Activated CD8-positive, alpha-beta memory T cell treated with anti-CD3 and anti-CD28 coated beads for 48 hours (primary cell): ENCODE measurements around the gene CACHD1.

Experiments used
- DNase-seq, 3 experiments: peaks; one replicate each; pipeline ENCODE4 v3.0.0-alpha.2; 2020; ENCODE audit warnings: low read depth in 2 of 3, low spot score in 2 of 3

The CACHD1 gene

DNA sequence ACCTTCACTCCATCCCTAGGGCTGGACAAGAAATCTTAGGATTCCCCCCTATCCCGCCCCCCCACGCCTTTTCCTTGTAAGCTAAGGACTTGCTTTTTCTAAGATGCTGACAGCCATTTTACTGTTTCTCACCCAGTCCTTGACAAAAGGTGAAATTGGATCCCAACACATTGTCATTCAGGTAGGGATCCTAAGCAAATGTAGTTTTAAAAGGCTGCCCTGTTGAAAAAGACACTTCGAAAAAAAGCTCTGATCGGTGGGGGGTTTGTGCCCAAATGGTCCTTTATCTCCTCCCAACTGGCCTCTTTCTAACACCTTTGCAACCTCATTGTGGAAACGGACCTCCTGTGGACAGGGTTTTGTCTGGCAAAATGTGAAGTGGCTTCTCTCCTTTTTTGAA, 2.9 kb downstream of the CACHD1 start:
- DNase-seq = no peak

DNA sequence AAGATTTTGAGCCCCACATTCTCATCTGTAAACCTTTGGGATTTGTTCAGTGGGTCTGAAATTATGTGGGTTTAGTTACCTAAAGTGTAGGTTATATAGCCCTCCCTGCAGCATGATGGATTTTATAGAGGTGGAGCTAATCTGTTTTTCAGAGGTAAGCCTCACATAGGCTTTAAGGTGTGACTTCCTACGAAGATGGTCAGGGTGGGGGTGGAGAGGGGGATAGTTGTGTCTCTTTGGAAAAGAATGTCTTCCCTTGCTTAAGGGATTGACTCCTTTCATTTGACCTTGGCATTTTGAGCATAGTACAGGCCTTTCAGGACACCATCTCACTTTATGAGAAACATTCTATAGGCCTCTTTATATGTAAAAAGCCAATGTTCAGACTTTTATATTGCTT, 3.4 kb downstream of the CACHD1 start:
- DNase-seq = no peak

DNA sequence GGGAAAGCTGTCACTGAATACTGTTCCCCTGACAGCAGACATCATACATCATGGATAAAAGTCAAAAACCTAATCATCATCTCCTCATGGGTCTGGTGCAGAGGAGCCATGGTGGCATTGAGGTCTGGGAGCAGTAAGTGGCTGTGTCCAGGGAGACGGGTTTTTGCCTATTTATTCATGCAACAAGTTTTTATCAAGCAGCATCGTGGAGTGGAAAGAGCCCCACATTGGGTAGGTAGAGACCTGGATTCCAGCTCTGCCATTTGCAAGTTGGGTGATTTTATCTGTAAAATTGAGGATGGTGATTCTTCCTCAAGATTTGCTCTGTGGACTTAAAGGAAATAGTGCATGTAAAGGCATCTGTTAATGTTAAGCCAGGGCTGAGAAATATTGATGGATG, 4.2 kb downstream of the CACHD1 start:
- DNase-seq = no peak

DNA sequence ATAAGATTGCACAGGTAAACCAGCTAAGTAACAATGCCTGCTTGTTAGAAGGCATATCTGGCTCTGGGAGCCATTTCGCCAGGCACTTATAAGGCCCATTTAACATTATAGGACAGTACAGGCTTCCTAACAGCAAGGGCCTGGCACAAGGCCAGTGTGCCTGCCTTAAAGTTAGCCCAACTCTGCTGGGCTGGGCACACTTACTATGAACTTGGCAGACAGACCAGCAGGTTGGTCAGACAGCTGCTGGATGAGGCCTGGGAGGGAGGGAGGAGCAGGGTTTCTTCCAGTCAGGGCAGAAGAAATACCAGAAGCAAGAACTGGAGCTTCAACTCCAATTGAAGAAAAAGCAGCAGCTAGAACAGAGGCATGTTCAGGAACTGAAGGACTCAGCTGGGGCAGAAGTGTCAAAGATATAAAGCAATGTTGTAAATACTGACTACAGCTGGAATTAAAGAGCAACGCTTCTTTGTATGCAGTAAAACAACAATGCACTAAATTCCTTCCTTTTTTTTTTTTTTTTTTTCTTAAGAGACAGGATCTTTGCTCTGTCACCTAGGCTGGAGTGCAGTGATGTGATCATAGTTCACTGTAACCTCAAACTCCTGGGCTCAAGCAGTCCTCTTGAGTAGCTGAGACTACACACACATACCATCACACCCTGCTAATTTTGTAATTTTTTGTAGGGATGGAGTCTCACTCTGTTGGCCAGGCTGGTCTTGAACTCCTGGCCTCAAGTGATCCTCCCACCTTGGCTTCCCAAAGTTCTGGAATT, 4.9 kb downstream of the CACHD1 start:
- no peak for DNase-seq

DNA sequence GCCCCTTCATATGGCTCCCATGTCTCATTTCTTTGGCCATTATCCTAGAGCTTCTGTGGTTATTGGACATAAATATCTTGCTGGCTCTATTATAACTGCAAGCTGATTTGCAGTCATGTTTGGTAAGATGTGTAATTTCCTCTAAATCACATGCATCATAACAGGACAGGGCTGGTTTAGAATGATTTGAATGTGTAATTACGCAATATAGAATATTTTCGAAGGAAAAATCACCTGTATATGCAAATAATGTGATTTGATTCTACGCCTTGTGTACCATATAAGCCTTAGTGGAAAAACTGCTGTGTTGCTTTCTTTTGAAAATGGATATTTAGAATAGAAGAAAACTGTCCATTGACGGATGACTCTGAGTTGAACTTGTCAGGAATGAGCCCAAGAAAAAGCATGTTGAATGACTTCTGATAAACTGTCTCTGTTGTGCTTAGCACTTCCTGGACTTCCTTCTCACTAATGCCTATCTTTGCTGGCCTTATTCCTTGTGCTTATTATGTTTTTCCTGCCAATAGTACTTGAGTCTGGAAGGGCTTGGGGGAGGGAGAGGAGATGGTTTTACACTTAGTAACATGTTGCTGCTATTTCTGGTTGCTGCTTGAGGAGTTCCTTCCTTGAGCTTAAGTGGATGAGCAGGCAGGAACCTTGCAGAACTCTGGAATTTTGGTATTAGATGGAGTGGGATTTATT, 6.5 kb downstream of the CACHD1 start:
- no peak for DNase-seq

DNA sequence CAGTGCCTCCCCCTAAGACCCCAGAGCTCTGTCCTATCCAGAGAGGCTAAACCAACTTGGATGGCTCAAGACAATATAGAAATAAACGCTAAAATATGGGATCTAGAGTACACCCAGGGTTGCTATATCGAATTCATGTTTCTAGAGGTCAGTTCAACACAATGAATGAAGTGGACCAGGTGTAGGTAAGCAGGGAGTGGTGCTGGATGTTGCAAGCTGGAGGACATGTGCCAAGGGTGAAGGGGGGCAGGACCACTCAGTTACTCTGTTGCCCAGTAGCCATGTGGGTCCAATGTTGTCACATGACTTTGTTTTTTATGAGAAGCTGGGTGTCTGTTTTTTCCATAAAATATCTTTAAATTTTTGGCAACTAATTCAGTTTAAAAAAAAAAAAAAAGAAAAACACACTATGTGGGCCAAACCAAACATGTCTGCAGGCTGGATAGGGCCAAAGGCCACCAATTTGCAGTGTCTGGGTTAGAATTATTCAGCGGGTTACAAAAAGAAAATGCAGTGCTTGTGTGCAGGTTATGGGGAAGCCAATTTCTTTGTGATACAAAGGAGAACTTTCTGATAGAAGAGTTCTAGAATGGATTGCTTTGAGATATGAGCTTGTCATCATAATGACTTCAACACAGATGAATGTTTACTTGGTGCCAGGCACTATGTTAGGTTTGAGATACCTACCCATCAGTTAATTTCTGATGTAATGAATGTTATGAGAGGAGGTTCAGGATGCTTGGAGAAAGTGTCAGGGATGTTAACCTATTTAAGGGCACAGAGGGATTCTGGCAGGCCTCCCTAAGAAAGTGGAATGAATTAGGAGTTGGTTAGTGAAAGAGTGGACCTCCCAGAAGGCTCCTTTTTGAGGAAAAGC, 8.9 kb downstream of the CACHD1 start:
- no peak for DNase-seq

DNA sequence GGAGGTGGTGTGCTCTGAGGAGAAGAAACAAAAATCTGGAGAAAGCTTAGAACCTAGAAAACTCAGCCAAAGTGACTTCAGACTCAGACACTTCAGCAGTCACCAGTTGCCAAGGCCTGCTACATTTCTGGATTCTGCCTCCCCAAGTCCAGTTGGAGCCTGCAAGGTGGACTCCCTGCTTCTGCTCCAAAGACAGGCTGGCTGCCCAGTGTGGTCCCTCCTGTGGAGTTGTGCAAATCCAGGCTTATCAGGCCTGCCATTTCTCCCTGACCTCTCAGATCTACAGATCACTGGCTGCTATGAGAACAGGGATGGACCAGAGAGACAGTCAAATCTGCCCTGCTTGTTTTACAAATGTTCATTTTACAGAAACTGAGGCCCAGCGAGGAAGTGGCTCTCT, 9.9 kb downstream of the CACHD1 start:
- no peak for DNase-seq

DNA sequence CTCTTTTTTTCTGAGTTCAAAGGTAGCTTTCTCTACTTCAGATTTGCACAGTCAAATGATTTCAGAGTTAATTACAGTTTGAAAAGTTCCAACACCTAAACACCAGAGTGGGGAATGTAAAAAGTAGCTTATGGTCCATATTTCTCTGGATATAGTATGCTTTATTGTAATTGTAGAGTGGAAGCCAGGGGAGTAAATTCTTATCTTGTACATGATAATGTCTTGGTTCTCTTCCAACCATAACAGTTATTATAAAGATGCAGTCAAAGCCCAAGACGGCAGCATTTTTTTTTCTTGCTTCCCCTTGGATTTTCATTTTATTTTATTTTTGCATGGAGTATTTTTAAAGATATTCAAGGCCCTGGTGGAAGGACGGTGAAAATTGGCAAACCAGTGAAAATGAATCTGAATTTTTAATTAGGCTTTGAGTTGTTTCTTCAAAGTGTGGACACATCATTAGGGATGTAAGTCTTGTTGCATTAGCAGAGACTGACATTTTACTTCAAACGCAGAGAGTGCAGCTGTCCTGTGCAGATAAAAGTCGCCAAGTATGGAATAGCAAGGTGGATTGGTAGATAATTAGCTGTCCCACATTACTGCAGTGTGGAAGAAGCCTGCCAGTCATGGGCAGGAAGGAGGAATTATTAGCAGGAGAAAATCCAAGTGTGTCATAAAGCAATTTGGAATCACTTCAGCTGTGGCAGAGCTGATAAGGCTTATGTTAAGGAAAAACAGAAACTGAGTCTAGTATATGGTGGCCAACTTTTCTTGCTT, 11.3 kb downstream of the CACHD1 start:
- no peak for DNase-seq

DNA sequence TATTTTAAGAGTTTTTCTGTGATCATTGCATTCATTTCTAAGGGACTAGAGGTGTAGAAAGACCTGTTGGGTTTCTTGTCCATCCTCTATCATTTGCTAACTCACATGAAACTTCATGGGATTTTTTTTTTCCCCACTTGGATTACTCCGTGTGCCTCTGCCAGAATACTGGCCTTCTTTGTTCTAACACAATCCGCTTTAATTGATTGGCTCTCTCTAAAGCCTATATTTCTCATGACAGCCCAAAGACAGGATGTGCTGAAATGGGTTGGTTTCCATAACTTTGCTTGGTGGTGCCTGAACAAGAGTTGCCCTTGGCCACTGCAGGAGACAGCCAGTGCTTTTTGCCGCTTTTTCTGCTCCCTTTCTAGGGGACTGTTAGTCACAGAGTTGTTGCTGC, 12.2 kb downstream of the CACHD1 start:
- DNase-seq = no peak

DNA sequence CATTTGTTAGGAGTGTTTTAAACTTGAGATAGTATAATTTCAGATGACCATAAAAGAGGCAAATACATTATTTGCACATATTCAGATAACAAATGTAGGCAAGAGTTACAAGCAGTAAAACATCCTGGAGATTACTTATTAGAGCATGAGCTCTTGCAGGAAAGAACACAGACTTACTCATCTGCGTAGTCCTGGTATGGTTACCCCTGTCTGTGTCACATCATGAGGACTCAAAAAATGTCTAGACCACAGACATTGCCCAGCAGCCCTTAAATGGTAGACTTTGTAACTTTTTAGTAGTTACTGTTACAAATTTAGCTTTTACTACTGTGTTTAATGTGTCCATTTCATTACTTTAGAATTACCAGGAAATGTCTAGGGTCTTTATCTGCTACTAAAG, 12.8 kb downstream of the CACHD1 start:
- DNase-seq = no peak

DNA sequence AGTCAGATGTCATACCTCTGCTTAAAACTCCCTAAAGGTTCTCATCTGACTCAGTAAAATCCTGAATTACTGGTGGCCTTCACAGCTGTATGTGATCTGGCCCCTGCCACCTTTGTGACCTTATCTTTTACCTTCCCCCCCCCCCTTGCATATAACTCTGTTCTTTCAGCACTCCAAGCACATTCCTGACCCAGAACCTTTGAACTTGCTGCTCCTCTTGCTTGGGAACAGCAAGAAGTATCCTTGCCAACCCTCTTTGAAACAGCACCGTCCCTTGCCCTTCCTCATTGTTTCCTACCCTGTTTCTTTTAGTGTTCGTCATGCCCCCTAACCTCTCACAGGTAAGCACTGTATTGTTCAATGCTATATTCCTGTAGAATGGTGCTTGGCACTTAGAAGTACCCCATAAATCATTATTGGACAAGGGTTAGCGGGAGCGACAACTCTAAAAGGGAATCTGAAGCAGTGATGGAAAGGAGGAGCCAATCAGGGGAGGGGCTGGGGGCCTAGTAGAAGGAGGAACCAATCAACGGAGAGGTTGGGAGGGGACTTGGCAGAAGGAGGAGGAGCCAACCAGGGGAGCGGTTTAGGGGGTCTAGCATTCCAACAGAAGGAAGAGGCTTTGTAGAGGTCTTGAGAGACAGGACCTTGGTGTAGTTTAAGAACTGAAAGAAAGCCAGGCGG, 13.9 kb downstream of the CACHD1 start:
- DNase-seq = no peak

DNA sequence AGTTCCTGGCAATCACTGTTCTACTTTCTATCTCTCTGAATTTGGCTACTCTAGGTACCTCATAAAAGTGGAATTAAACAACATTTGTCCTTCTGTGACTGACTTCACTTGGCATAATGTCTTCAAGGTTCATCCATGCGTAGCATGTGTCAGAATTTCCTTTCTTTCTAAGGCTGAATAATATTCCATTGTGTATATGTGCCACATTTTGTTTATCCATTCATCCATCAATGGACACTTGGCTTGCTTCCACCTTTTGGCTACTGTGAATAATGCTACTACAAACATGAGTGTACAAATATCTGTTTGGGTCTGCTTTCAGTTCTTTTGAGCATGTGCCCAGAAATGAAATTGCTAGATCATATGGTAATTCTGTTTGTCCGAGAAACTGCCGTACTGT, 14.7 kb downstream of the CACHD1 start:
- DNase-seq = no peak

DNA sequence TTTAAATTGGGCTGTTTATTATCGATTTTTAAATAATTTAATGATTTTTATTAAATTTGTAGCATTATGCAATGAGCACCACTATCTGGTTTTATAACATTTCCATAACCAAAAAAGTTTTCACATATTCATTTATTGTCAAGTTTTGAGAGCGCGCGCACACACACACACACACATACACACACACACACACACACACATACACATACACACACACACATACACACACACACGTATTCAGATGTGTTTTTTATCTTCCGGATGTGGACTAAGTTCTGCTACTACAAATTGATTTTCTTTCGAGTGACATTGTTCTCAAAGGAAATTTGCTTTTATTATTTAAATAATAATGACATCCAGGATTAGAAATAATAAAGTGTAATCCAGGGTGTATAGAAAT, 16.3 kb downstream of the CACHD1 start:
- no peak for DNase-seq

DNA sequence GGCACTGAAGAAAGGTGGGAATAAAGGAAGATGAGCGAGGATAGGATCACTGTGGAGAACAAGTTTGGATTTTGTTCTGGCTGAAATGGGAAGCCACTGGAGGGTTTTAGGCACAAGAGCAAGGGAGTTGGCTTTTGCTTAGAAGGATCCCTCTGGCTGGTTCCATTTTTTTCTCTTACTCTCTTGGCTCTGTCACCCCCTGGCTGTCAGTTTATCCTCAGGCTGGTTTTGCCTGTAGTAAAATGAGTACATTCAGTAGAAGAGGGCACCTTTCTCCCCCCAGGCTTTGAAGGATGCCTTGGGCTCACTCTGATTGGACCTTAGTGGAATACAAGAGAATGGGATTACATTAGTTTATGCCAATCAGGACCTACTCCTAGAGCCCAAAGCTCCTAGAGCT, 17.1 kb downstream of the CACHD1 start:
- no peak for DNase-seq

DNA sequence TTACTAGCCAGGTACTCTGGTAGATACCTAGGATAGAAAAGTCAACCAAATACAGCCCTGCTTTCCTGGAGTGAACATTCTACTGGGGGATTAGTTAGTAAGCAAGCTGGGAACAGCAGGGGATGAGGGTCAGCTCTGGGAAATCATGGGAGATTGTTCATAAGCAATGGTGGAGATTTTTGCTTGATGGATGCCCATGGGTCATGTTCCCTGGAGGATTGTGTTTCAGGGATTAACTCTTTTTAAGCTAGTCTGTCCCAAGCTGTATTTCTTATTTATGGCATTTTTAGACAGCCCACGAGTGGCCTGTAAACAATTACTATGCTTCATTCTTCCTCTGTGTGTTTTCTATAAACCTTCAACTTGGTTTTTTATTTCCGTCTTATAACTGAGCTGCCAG, 18.9 kb downstream of the CACHD1 start:
- DNase-seq = no peak

DNA sequence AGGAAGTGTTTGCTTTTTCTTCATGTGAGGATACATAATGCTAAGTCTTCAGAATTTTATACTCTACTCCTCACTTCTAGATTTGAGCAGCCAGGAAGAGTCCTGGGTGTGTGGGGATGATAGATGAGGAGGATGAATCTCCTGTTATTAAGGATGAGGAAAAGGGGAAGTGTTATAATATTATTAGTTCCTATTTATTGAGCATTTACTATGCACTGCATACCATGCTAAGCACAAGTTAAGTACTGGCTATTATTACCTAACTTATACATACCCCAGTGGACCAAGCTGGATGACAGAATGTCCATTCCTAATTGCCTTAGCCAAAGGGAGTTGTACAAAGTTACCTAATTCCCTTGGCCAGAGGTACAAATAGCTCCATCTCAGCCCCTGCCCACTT, 19.8 kb downstream of the CACHD1 start:
- no peak for DNase-seq

DNA sequence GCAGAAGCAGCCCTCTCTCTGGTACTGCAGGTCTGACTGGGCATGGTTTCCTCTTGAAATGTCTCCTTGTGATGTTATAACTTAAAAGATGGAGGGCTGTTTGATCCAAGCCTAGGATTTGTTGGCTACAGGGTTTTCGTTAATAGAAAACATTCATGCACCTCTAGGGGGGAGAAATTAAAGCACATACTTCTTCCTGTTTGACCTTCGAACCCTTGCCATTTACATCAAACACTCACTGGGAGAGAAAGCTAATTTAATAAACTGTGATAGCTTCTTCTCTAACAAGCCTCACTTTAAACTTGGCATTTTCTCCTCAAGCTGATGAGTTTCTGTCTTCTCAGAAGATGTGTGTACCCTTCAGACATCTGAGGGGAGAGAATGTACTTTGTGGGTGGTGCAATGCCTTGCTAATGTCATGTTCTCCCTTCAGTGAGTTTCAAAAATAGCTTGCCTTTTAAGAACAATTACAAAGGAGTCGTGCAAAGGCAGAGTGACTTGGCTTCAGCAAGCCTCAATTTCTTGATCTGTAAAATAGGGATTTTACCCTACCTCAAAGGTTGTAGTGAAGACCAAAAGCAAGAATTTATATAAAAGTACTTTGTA, 20.4 kb downstream of the CACHD1 start:
- no peak for DNase-seq

DNA sequence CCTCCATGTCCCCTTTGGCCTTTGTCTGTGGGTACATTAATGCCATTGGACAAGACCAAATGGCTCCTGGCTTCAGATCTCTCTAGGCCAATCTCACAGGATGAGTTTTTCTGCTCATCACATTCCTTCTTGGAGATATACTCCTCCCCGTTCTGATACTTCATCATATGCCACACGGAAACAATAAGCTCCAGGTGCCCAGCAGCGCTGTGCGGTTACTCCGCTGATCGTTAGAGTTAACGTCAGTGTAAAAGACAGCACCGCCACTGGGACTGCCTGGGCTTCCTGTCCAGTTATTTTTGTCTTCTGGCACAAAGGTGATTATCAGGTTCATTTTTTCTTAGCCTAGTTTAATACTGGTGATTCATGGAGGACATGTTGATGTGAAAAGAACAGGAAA, 22.5 kb downstream of the CACHD1 start:
- DNase-seq = no peak

DNA sequence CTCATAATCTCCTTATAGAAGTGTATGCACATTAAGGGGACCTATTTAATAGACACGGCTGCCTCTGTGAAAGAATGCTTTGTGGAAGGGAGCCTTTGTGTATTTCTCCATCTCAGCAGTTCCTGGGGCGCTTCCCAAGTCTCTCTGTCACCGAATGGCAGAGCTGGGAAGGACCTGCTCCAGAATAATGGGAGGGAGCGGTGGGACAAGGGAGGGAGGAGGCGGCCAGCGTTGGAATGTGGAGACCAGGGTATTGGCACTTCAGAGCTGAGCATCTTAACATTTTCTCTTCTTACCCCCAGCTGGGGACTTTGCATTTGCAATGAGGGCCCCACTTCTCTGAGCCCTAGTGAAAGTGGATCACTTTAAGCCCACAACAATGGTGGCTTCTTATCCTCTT, 23.9 kb downstream of the CACHD1 start:
- no peak for DNase-seq

DNA sequence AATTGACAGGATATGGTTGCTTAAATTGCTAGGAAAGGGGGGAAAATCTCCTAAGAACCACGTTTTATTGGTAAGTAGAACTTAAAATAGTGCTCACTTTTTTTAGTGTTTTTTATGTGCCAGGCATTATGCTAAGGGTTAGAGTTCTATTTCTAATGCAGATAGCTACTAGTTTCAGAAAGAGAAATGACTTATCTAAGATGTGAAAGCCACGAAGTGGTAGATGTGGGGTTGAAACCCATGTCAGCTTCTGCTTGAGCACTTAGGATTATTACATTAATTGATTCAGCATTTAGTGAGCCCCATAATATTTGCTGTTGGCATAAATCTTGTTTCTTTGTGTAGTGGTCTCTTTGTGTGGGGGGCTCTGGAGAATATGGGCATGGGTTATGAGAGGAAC, 24.7 kb downstream of the CACHD1 start:
- no peak for DNase-seq
